PC-3 (cell line): ENCODE results near the gene PRPF40B. TPM values are rescaled to one million over a fixed set of nuclear protein-coding genes. Genes with fewer than 3 reads are reported as not detected.
A peak's percentile ranks its signal among the peaks of the same experiment; 100 is the strongest.

Source experiments
- ATAC-seq: fragments of 200-7000 bp; cut with Tn5 transposase; 2 replicates; pipeline ENCODE4 v1.9.1; 2020; ENCODE audit warnings: mild to moderate bottlenecking, moderate library complexity
- BruUV-seq: library from RNA; stranded (reverse); fragments of 400-500 nt; replicated peaks from 2 replicates; lab custom pipeline; 2021; lab: Mats Ljungman, UMichigan
- CTCF ChIA-PET: fragments of 300-600 bp; sonication (Branson Sonifier 250); formaldehyde crosslinking; loops from one replicate; lab custom pipeline; 2022; ENCODE audit warnings: antibody characterized with exemption; lab: Charles Lee
- POLR2A ChIA-PET: fragments of 300-600 bp; sonication (Branson Sonifier 250); formaldehyde crosslinking; loops from one replicate; lab custom pipeline; 2022; ENCODE audit warnings: antibody characterized with exemption; ENCODE audit not compliant: unreplicated experiment; lab: Charles Lee
- DNase-seq: peaks from one replicate; pipeline ENCODE4 v3.0.0-alpha.2; 2015
- H2AFZ ChIP-seq: fragments of 300-600 bp; sonication (generic); 2 replicates; pipeline ENCODE4 v1.6.0; 2016; ENCODE audit warnings: antibody characterized with exemption, low read length
- H3F3A ChIP-seq: fragments of 300-600 bp; sonication (generic); one replicate; pipeline ENCODE4 v1.6.0; 2017; ENCODE audit warnings: antibody characterized with exemption, low read length, control low read depth, mild to moderate bottlenecking; ENCODE audit not compliant: unreplicated experiment
- H3K27ac ChIP-seq: fragments of 300-600 bp; sonication (generic); 2 replicates; pipeline ENCODE4 v1.5.1; 2016; ENCODE audit warnings: mild to moderate bottlenecking, low read length
- H3K27me3 ChIP-seq: fragments of 300-600 bp; sonication (generic); 2 replicates; pipeline ENCODE4 v1.6.1; 2016; ENCODE audit warnings: low read length, mixed read lengths
- H3K36me3 ChIP-seq: fragments of 300-600 bp; sonication (generic); 2 replicates; pipeline ENCODE4 v1.6.1; 2016; ENCODE audit warnings: low read depth, mixed run types, low read length, mixed read lengths
- H3K4me1 ChIP-seq: fragments of 300-600 bp; sonication (generic); 2 replicates; pipeline ENCODE4 v1.5.1; 2016; ENCODE audit warnings: low read length; ENCODE audit not compliant: insufficient read depth
- H3K4me2 ChIP-seq: fragments of 300-600 bp; sonication (generic); 2 replicates; pipeline ENCODE4 v1.6.0; 2016; ENCODE audit warnings: low read length
- H3K4me3 ChIP-seq: fragments of 300-600 bp; sonication (generic); 2 replicates; pipeline ENCODE4 v1.5.1; 2016; ENCODE audit warnings: mild to moderate bottlenecking, low read length, mixed read lengths
- H3K79me2 ChIP-seq: fragments of 300-600 bp; sonication (generic); 2 replicates; pipeline ENCODE4 v1.6.1; 2017; ENCODE audit warnings: low read length, mixed read lengths
- H3K9ac ChIP-seq: fragments of 300-600 bp; sonication (generic); 2 replicates; pipeline ENCODE4 v1.6.0; 2016; ENCODE audit warnings: mild to moderate bottlenecking, low read length
- H3K9me2 ChIP-seq: fragments of 300-600 bp; sonication (generic); replicated peaks from 2 replicates; pipeline ENCODE4 v1.6.1; 2016; ENCODE audit warnings: mixed run types, low read length, mixed read lengths
- H3K9me3 ChIP-seq: fragments of 300-600 bp; sonication (generic); 2 replicates; pipeline ENCODE4 v1.6.1; 2016; ENCODE audit warnings: low read length, mixed read lengths
- H4K20me1 ChIP-seq: fragments of 300-600 bp; sonication (generic); 2 replicates; pipeline ENCODE4 v1.6.1; 2016; ENCODE audit warnings: low read length, mixed read lengths
- EZH2 ChIP-seq: fragments of 300-600 bp; sonication (generic); IDR thresholded peaks from one replicate; pipeline ENCODE4 v1.6.1; 2017; ENCODE audit warnings: antibody characterized with exemption, mild to moderate bottlenecking, low read length; ENCODE audit not compliant: unreplicated experiment
- EZH2phosphoT487 ChIP-seq: fragments of 300-600 bp; sonication (generic); IDR thresholded peaks from 2 replicates; pipeline ENCODE4 v1.6.1; 2018; ENCODE audit warnings: mild to moderate bottlenecking, antibody characterized with exemption, low read length, borderline replicate concordance
- intact Hi-C: fragments of 100-400 bp; cut with micrococcal nuclease; formaldehyde crosslinking; loops from 2 replicates; pipeline ENCODE4 v1.9.0; 2023
- total RNA-seq: library from RNA; depleted of rRNA; stranded (reverse); fragments of >200 nt; gene quantifications from 2 replicates; pipeline ENCODE4 v1.2.3, GENCODE V29; 2014
- TF ChIP-seq, protein P1 (sequence below): fragments of 300-600 bp; sonication (generic); conservative IDR thresholded peaks from 2 replicates; pipeline ENCODE4 v1.5.1; 2017; ENCODE audit warnings: antibody characterized with exemption, low read depth, mild to moderate bottlenecking, low read length

PRPF40B gene
- total RNA-seq, 1 experiment from 2014 or later = 17.7 TPM

- H3K27ac ChIP-seq = no peak overlapping the region
- no peaks in the 10 kb centered on the region for H3K79me2 ChIP-seq
- H4K20me1 ChIP-seq = no peaks in the 10 kb centered on the region
- TF ChIP-seq, protein P1, sequence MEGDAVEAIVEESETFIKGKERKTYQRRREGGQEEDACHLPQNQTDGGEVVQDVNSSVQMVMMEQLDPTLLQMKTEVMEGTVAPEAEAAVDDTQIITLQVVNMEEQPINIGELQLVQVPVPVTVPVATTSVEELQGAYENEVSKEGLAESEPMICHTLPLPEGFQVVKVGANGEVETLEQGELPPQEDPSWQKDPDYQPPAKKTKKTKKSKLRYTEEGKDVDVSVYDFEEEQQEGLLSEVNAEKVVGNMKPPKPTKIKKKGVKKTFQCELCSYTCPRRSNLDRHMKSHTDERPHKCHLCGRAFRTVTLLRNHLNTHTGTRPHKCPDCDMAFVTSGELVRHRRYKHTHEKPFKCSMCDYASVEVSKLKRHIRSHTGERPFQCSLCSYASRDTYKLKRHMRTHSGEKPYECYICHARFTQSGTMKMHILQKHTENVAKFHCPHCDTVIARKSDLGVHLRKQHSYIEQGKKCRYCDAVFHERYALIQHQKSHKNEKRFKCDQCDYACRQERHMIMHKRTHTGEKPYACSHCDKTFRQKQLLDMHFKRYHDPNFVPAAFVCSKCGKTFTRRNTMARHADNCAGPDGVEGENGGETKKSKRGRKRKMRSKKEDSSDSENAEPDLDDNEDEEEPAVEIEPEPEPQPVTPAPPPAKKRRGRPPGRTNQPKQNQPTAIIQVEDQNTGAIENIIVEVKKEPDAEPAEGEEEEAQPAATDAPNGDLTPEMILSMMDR = no peak
- TF ChIP-seq EZH2 = no peak
- TF ChIP-seq EZH2phosphoT487 = no peak
- no peak overlapping the region for H2AFZ ChIP-seq
- no peak overlapping the region for H3K4me2 ChIP-seq
- no peaks in the 10 kb centered on the region for H3K9me3 ChIP-seq
- BruUV-seq = no TSS peak
- no peaks in the 10 kb centered on the region for H3K4me1 ChIP-seq
- DNase-seq = no peak
- H3K4me3 ChIP-seq = no peak overlapping the region
- no peak overlapping the region for H3K9ac ChIP-seq
- POLR2A ChIA-PET = no interaction called here
- no peaks in the 10 kb centered on the region for H3F3A ChIP-seq
- no peaks in the 10 kb centered on the region for H3K27me3 ChIP-seq
- H3K9me2 ChIP-seq = no peaks in the 10 kb centered on the region
- intact Hi-C loops = no loop called here
- H3K36me3 ChIP-seq = no peaks in the 10 kb centered on the region
- CTCF ChIA-PET = interaction anchor here (1.2 kb wide), 1 partner anchor 69 kb away, joined by 3 read pairs; the partner anchor contains the start of gene TMBIM6
- ATAC-seq = no peak
These were observed 49.2 kb downstream of the PRPF40B start for GRCh38 chr12:49672301-49673217.

DNA sequence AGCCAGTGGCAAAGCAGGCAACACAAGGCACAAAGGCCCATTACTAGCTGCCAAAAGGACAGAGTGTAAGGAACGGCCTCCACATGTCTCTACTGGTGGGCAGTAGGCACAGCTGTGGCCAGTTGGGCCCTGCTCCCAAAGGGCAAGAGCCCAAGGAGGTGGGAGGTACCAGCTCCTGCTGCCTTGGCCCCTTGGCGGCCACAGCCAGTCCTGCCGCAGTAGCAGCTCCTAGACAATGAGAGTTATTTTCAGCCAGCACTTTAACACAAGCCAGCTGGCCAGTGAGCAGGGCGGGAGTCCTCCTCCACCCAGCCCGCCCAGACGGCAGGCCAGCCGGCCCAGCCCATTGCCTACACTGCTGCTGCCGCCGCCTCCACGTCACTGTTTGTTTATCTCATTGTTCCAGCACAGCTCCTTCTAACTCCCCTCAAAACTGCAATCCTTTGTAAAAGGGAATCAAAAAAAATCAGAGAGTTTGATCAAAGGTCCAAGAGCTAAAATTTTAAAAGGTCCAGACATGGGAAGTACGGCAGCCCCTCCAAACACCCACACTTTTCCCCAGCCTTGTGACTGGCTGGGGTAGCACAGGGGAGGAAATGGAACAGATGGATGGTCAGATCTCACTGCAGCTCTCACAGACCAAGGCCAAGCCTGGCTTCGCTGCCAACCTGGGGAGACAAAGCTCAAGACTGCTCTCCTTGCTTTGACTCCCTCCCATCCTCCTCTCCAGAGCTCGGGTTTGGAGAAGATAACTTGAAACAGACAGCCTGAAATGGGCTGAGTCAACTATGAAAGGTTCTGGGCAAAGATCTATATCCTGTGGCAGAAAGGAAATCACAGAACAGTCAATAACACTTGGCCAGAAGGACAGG lies 50.3 kb downstream of the PRPF40B start:
- Histone ChIP-seq H3K9ac (no peak overlapping the region), H3K27me3 (no peaks in the 10 kb centered on the region), H3K4me2 (no peak overlapping the region), H4K20me1 (no peaks in the 10 kb centered on the region), H3K9me3 (no peaks in the 10 kb centered on the region), H3K79me2 (no peaks in the 10 kb centered on the region), H3K36me3 (no peaks in the 10 kb centered on the region), H2AFZ (no peak overlapping the region), H3K4me3 (no peak overlapping the region), H3K27ac (no peak overlapping the region), H3F3A (no peaks in the 10 kb centered on the region), H3K9me2 (no peaks in the 10 kb centered on the region), H3K4me1 (no peaks in the 10 kb centered on the region)
- ATAC-seq (peak; percentile 90), DNase-seq (no peak)
- no TSS peak for BruUV-seq
- CTCF ChIA-PET = interaction anchor here (1.2 kb wide), 1 partner anchor 68 kb away, joined by 3 read pairs; the partner anchor contains the start of gene TMBIM6
- TF ChIP-seq EZH2 = no peak
- TF ChIP-seq, protein P1 = no peak
- TF ChIP-seq EZH2phosphoT487 = no peak
- intact Hi-C loops = no loop called here
- POLR2A ChIA-PET = no interaction called here
